HepG2 (cell line): Measurements from ENCODE around the gene SRP14. TPM values are rescaled to one million over a fixed set of nuclear protein-coding genes. Genes with fewer than 3 reads are reported as not detected.

Experiments
- ETV5 ChIP-seq: IDR thresholded peaks from 2 replicates; pipeline ENCODE4 v1.6.1; 2018; ENCODE audit warnings: missing biosample characterization, missing genetic modification reagents, inconsistent platforms, borderline replicate concordance
- FOXP1 ChIP-seq, 2 experiments: fragments of 450-650 bp in 1 of 2; IDR thresholded peaks; 2 replicates each; pipeline ENCODE4 v1.6.1; 2017 to 2018; ENCODE audit warnings: antibody characterized with exemption in 1 of 2
- HDAC1 ChIP-seq: sonication (generic); formaldehyde crosslinking; IDR thresholded peaks from 2 replicates; pipeline ENCODE4 v1.5.1; 2020; ENCODE audit warnings: mild to moderate bottlenecking, missing genetic modification reagents
- JARID2 ChIP-seq: sonication (generic); formaldehyde crosslinking; IDR thresholded peaks from 2 replicates; pipeline ENCODE4 v1.8.1; 2023; ENCODE audit warnings: missing genetic modification reagents, inconsistent platforms; ENCODE audit not compliant: insufficient replicate concordance
- NAIF1 ChIP-seq: sonication (generic); formaldehyde crosslinking; IDR thresholded peaks from 2 replicates; pipeline ENCODE4 v1.5.0; 2020; ENCODE audit warnings: mild to moderate bottlenecking, missing genetic modification reagents, borderline replicate concordance
- SIX1 ChIP-seq: sonication (generic); formaldehyde crosslinking; IDR thresholded peaks from 2 replicates; pipeline ENCODE4 v1.4.0; 2020; ENCODE audit warnings: missing genetic modification reagents, borderline replicate concordance
- TAF15 ChIP-seq: fragments of 200-400 bp; formaldehyde crosslinking; IDR thresholded peaks from one replicate; pipeline ENCODE4 v1.6.1; 2018; ENCODE audit warnings: mild to moderate bottlenecking, low read depth, low read length; ENCODE audit not compliant: poor library complexity, severe bottlenecking
- YEATS2 ChIP-seq: sonication (generic); formaldehyde crosslinking; IDR thresholded peaks from 2 replicates; pipeline ENCODE4 v1.4.0; 2020; ENCODE audit warnings: missing genetic modification reagents, borderline replicate concordance
- ZFP36L2 ChIP-seq: sonication (generic); formaldehyde crosslinking; IDR thresholded peaks from 2 replicates; pipeline ENCODE4 v1.4.0; 2020; ENCODE audit warnings: missing genetic modification reagents
- ZNF570 ChIP-seq: sonication (generic); formaldehyde crosslinking; IDR thresholded peaks from 2 replicates; pipeline ENCODE4 v1.4.0; 2020; ENCODE audit warnings: mild to moderate bottlenecking, missing genetic modification reagents, borderline replicate concordance
- ZNF780A ChIP-seq: sonication (generic); formaldehyde crosslinking; IDR thresholded peaks from 2 replicates; pipeline ENCODE4 v1.8.0; 2022; ENCODE audit warnings: mild to moderate bottlenecking, missing genetic modification reagents, moderate library complexity
- ZNF816 ChIP-seq: sonication (generic); formaldehyde crosslinking; IDR thresholded peaks from 2 replicates; pipeline ENCODE4 v1.8.0; 2022; ENCODE audit warnings: missing genetic modification reagents, mild to moderate bottlenecking, borderline replicate concordance
- ZSCAN9 ChIP-seq: IDR thresholded peaks from 2 replicates; pipeline ENCODE4 v1.6.1; 2016; ENCODE audit warnings: borderline replicate concordance
- polyA plus RNA-seq, 8 experiments: library from polyadenylated mRNA; depleted of rRNA in 3 of 8; stranded (reverse) in 7 of 8; unstranded in 1 of 8; fragments of >200 nt; fragmentation: Illumina TruSeq in 4 of 8; extraction: Trizol in 4 of 8; gene quantifications; 2 replicates each; pipeline versions ENCODE4 v1.2.1 to v1.2.3, GENCODE V29; 2011 to 2016; ENCODE audit warnings: low read depth in 4 of 8, missing spikeins in 1 of 8, mixed read lengths in 1 of 8; ENCODE audit not compliant: insufficient read depth in 1 of 8
- total RNA-seq, 5 experiments: library from RNA; depleted of rRNA; stranded (reverse); fragments of >200 nt; fragmentation: Illumina TruSeq; extraction: Trizol; gene quantifications; 2 replicates each; pipeline ENCODE4 v1.2.3, GENCODE V29; 2016; ENCODE audit warnings: low read depth in 1 of 5
- TF ChIP-seq, protein P1 (sequence below): sonication (generic); formaldehyde crosslinking; IDR thresholded peaks from 2 replicates; pipeline ENCODE4 v1.4.0; 2020; ENCODE audit warnings: missing genetic modification reagents, borderline replicate concordance
- TF ChIP-seq, protein P2 (sequence below): IDR thresholded peaks from 2 replicates; pipeline ENCODE4 v1.6.1; 2016; ENCODE audit warnings: mild to moderate bottlenecking
- TF ChIP-seq, protein P3 (sequence below): sonication (generic); formaldehyde crosslinking; IDR thresholded peaks from 2 replicates; pipeline ENCODE4 v1.4.0; 2020; ENCODE audit warnings: missing genetic modification reagents

Gene SRP14
- total and polyA plus RNA-seq, 2 of the 13 experiments (the other 11 are each of a cell fraction or from before 2014, with no cell fraction given): 208 to 356 TPM

DNA sequence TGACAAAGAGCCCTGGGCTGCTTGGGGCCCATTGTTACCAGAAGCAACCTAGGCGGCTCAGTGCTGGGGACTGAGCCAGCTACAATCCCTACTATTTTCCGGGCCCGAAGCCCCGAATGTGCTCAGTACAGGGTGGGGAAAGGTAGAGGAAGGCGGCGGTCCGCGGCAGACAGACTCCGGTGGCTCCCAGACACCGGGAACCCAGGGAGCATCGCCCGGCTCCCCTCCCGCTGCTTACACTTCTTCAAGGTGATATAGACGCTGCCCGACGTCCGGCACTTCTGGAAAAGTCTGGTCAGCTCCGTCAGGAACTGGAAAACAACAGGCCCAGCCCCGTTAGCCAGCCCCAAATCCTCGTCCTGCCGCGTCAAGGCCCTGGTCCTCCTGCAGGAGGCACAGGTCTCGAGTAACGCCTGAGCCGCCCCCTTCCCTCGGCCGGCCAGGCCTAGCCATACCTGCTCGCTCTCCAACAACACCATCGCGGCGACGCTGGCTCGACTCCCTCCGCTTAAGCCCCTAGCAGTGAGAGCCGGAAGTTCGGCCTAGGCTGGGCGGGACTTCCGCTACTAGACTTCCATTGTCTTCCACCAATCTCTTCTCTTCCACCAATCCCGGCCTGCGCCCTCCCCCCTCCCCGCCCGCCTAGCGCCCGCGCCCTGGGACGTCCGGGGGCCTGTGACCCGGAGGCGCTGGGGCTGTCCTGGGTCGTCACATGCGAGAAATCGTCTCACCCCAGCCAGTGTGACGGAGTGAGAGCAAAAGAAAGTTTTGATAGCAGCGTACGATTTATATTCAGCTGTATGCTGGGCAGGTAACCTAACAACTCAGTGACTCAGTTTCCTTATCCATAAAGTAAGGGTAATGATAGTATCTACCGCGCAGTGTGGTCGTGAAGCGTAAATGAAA, at the start of gene SRP14 (continued):
- TF ChIP-seq ETV5: peak; percentile 65; the same call in 1 of the 2 replicates
- no peak for TF ChIP-seq ZNF780A (CRISPR knock-in tag)
- no peak for TF ChIP-seq TAF15
- TF ChIP-seq FOXP1 (IDR thresholded peaks at IDR 0.05): no peak
- TF ChIP-seq FOXP1 (CRISPR knock-in tag; IDR thresholded peaks at IDR 0.05): 0 out of 2 replicates have a peak, but pooled peaks have one; percentile 15
- peak; percentile 64 for TF ChIP-seq HDAC1
- TF ChIP-seq, protein P1, sequence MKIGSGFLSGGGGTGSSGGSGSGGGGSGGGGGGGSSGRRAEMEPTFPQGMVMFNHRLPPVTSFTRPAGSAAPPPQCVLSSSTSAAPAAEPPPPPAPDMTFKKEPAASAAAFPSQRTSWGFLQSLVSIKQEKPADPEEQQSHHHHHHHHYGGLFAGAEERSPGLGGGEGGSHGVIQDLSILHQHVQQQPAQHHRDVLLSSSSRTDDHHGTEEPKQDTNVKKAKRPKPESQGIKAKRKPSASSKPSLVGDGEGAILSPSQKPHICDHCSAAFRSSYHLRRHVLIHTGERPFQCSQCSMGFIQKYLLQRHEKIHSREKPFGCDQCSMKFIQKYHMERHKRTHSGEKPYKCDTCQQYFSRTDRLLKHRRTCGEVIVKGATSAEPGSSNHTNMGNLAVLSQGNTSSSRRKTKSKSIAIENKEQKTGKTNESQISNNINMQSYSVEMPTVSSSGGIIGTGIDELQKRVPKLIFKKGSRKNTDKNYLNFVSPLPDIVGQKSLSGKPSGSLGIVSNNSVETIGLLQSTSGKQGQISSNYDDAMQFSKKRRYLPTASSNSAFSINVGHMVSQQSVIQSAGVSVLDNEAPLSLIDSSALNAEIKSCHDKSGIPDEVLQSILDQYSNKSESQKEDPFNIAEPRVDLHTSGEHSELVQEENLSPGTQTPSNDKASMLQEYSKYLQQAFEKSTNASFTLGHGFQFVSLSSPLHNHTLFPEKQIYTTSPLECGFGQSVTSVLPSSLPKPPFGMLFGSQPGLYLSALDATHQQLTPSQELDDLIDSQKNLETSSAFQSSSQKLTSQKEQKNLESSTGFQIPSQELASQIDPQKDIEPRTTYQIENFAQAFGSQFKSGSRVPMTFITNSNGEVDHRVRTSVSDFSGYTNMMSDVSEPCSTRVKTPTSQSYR (CRISPR knock-in tag): peak; percentile 62; the same call in 1 of the 2 replicates
- TF ChIP-seq NAIF1 (CRISPR knock-in tag): 0 out of 2 replicates have a peak, but pooled peaks have one; percentile 24
- TF ChIP-seq ZFP36L2 (CRISPR knock-in tag): no peak
- TF ChIP-seq YEATS2 (CRISPR knock-in tag): peak; percentile 94; the same call in 1 of the 2 replicates
- 0 out of 2 replicates have a peak, but pooled peaks have one; percentile 54 for TF ChIP-seq ZNF816
- TF ChIP-seq ZNF570: no peak
- TF ChIP-seq ZSCAN9 (CRISPR knock-in tag): peak; percentile 74; the same call in 1 of the 2 replicates
- no peak for TF ChIP-seq JARID2 (CRISPR knock-in tag)
- TF ChIP-seq, protein P2, sequence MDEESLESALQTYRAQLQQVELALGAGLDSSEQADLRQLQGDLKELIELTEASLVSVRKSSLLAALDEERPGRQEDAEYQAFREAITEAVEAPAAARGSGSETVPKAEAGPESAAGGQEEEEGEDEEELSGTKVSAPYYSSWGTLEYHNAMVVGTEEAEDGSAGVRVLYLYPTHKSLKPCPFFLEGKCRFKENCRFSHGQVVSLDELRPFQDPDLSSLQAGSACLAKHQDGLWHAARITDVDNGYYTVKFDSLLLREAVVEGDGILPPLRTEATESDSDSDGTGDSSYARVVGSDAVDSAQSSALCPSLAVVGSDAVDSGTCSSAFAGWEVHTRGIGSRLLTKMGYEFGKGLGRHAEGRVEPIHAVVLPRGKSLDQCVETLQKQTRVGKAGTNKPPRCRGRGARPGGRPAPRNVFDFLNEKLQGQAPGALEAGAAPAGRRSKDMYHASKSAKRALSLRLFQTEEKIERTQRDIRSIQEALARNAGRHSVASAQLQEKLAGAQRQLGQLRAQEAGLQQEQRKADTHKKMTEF: peak; percentile 71; the same call in 1 of the 2 replicates
- no peak for TF ChIP-seq SIX1 (CRISPR knock-in tag)
- TF ChIP-seq, protein P3, sequence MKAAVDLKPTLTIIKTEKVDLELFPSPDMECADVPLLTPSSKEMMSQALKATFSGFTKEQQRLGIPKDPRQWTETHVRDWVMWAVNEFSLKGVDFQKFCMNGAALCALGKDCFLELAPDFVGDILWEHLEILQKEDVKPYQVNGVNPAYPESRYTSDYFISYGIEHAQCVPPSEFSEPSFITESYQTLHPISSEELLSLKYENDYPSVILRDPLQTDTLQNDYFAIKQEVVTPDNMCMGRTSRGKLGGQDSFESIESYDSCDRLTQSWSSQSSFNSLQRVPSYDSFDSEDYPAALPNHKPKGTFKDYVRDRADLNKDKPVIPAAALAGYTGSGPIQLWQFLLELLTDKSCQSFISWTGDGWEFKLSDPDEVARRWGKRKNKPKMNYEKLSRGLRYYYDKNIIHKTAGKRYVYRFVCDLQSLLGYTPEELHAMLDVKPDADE (CRISPR knock-in tag): no peak
